Trophoblast cell (in vitro differentiated cells and primary cell): ENCODE results near the gene FNDC11.
"Not testable (repeated sequence)": the region's sequence is repeated elsewhere in the genome, so short reads cannot be mapped to it uniquely, and the experiment has no call there.

ENCODE experiments used
- DNase-seq, 2 donors: peaks; one replicate each; pipeline ENCODE4 v3.0.0-alpha.2; 2016
- H2AFZ ChIP-seq: 2 replicates; pipeline ENCODE4 v1.6.1; 2013; ENCODE audit warnings: low read length, moderate library complexity, mild to moderate bottlenecking; ENCODE audit not compliant: insufficient read depth, poor library complexity
- H2AK5ac ChIP-seq: 2 replicates; pipeline ENCODE4 v1.6.1; 2013; ENCODE audit warnings: mild to moderate bottlenecking, low read length
- H2BK120ac ChIP-seq: 2 replicates; pipeline ENCODE4 v1.6.1; 2013; ENCODE audit warnings: low read length, mild to moderate bottlenecking, moderate library complexity; ENCODE audit not compliant: insufficient read depth, poor library complexity
- H2BK12ac ChIP-seq: 2 replicates; pipeline ENCODE4 v1.6.1; 2013; ENCODE audit warnings: mild to moderate bottlenecking, low read length, moderate library complexity
- H2BK5ac ChIP-seq: 2 replicates; pipeline ENCODE4 v1.6.1; 2013; ENCODE audit warnings: low read length, low read depth, moderate library complexity, mild to moderate bottlenecking; ENCODE audit not compliant: poor library complexity
- H3K14ac ChIP-seq: 2 replicates; pipeline ENCODE4 v1.6.1; 2013; ENCODE audit warnings: mild to moderate bottlenecking, low read length
- H3K18ac ChIP-seq: 2 replicates; pipeline ENCODE4 v1.6.1; 2013; ENCODE audit warnings: mild to moderate bottlenecking, low read length
- H3K23ac ChIP-seq: 2 replicates; pipeline ENCODE4 v1.6.1; 2013; ENCODE audit warnings: low read length
- H3K27ac ChIP-seq: 2 replicates; pipeline ENCODE4 v1.5.1; 2013; ENCODE audit warnings: low read depth, mild to moderate bottlenecking, inconsistent platforms, low read length, moderate library complexity
- H3K27me3 ChIP-seq: 2 replicates; pipeline ENCODE4 v1.6.1; 2013; ENCODE audit warnings: inconsistent platforms, mild to moderate bottlenecking, low read length, moderate library complexity; ENCODE audit not compliant: insufficient read depth
- H3K36me3 ChIP-seq, 2 experiments: 1 replicate in 1 of 2; 2 replicates in 1 of 2; pipeline ENCODE4 v1.6.1; 2013; ENCODE audit warnings: low read length in 2 of 2, mild to moderate bottlenecking in 2 of 2, moderate library complexity in 1 of 2; ENCODE audit not compliant: insufficient read depth in 2 of 2, control insufficient read depth in 1 of 2
- H3K4ac ChIP-seq: 2 replicates; pipeline ENCODE4 v1.6.1; 2013; ENCODE audit warnings: low read depth, mild to moderate bottlenecking, low read length, moderate library complexity
- H3K4me1 ChIP-seq, 2 experiments: 1 replicate in 1 of 2; 2 replicates in 1 of 2; pipeline ENCODE4 v1.6.1; 2013; ENCODE audit warnings: low read length in 2 of 2, mild to moderate bottlenecking in 2 of 2, moderate library complexity in 1 of 2; ENCODE audit not compliant: insufficient read depth in 2 of 2, control insufficient read depth in 1 of 2
- H3K4me2 ChIP-seq: 2 replicates; pipeline ENCODE4 v1.6.1; 2013; ENCODE audit warnings: inconsistent platforms, mild to moderate bottlenecking, low read length, moderate library complexity
- H3K4me3 ChIP-seq: 2 replicates; pipeline ENCODE4 v1.5.1; 2013; ENCODE audit warnings: mild to moderate bottlenecking, low read depth, low read length, inconsistent platforms
- H3K79me1 ChIP-seq: one replicate; pipeline ENCODE4 v1.6.1; 2013; ENCODE audit warnings: low read length
- H3K79me2 ChIP-seq: 2 replicates; pipeline ENCODE4 v1.6.1; 2013; ENCODE audit warnings: low read length, mild to moderate bottlenecking; ENCODE audit not compliant: control insufficient read depth, insufficient read depth, poor library complexity
- H3K9ac ChIP-seq: 2 replicates; pipeline ENCODE4 v1.6.1; 2013; ENCODE audit warnings: mild to moderate bottlenecking, low read length
- H3K9me3 ChIP-seq: 2 replicates; pipeline ENCODE4 v1.6.1; 2013; ENCODE audit warnings: low read depth, mild to moderate bottlenecking, control low read depth, inconsistent platforms, low read length; ENCODE audit not compliant: insufficient read depth
- H4K12ac ChIP-seq: 2 replicates; pipeline ENCODE4 v1.6.1; 2013; ENCODE audit warnings: low read depth, mild to moderate bottlenecking, low read length, moderate library complexity
- H4K8ac ChIP-seq: 2 replicates; pipeline ENCODE4 v1.6.1; 2013; ENCODE audit warnings: low read depth, mild to moderate bottlenecking, low read length, moderate library complexity
- H4K91ac ChIP-seq: one replicate; pipeline ENCODE4 v1.6.1; 2013; ENCODE audit warnings: low read depth, mild to moderate bottlenecking, low read length, moderate library complexity
- WGBS: extraction: QIAGEN DNeasy Blood & Tissue Kit; methylation state at CpG from one replicate; pipeline ENCODE4 v1.1.7; 2013; ENCODE audit warnings: missing lambda C conversion rate; ENCODE audit not compliant: insufficient read length, insufficient coverage; ENCODE audit errors: extremely low coverage; 5-methylcytosine and 5-hydroxymethylcytosine counted together

FNDC11 gene

GRCh38 chr20:63556873-63557478, 3.0 kb downstream of the FNDC11 start:
- no peak overlapping the region for H2BK120ac ChIP-seq
- no peak for DNase-seq

GRCh38 chr20:63557481-63557891, 3.5 kb downstream of the FNDC11 start:
- H3K36me3 ChIP-seq: peaks cover 17 to 20% of the 10 kb centered on the region in 2 experiments
- H3K79me1 ChIP-seq: peaks cover 3% of the 10 kb centered on the region
- no peak overlapping the region for H2AK5ac ChIP-seq
- no CpG with 5 or more reads among the region's 19 CpGs for whole genome bisulfite sequencing
- no peak overlapping the region for H3K4ac ChIP-seq
- peaks cover 2% of the 10 kb centered on the region for H3K9me3 ChIP-seq
- peaks cover 6 to 7% of the 10 kb centered on the region in 2 experiments for H3K4me1 ChIP-seq
- H3K9ac ChIP-seq: no peak overlapping the region
- no peak overlapping the region for H3K4me3 ChIP-seq
- no peak overlapping the region for H3K14ac ChIP-seq
- no peak overlapping the region for H3K4me2 ChIP-seq
- no peak overlapping the region for H2BK5ac ChIP-seq
- no peak overlapping the region for H2AFZ ChIP-seq
- H3K27me3 ChIP-seq: no peaks in the 10 kb centered on the region
- no peak overlapping the region for H4K8ac ChIP-seq
- no peak for DNase-seq
- no peak overlapping the region for H2BK120ac ChIP-seq
- H3K27ac ChIP-seq: no peak overlapping the region
- H3K79me2 ChIP-seq: no peaks in the 10 kb centered on the region
- H3K23ac ChIP-seq: no peak overlapping the region
- H2BK12ac ChIP-seq: no peak overlapping the region
- H4K91ac ChIP-seq: no peak overlapping the region
- no peak overlapping the region for H3K18ac ChIP-seq
- H4K12ac ChIP-seq: no peak overlapping the region

More at GRCh38 chr20:63556873-63557478, 3.0 kb downstream of the FNDC11 start:
- Histone ChIP-seq H2AK5ac (no peak overlapping the region), H3K23ac (no peak overlapping the region), H2AFZ (no peak overlapping the region), H4K12ac (no peak overlapping the region), H3K27ac (no peak overlapping the region), H4K91ac (no peak overlapping the region), H3K4ac (no peak overlapping the region), H3K9ac (no peak overlapping the region), H3K9me3 (peaks cover 2% of the 10 kb centered on the region), H3K4me2 (no peak overlapping the region), H3K79me1 (peaks cover 3% of the 10 kb centered on the region), H3K27me3 (no peaks in the 10 kb centered on the region), H3K4me3 (no peak overlapping the region), H3K4me1 (peaks cover 6 to 7% of the 10 kb centered on the region in 2 experiments), H3K14ac (no peak overlapping the region), H3K18ac (no peak overlapping the region), H3K36me3 (peaks cover 17% of the 10 kb centered on the region in 2 experiments), H2BK5ac (no peak overlapping the region), H4K8ac (no peak overlapping the region), H2BK12ac (no peak overlapping the region), H3K79me2 (no peaks in the 10 kb centered on the region)
- WGBS: no CpG with 5 or more reads among the region's 23 CpGs

- Histone ChIP-seq H4K8ac (no peak overlapping the region), H3K79me2 (no peaks in the 10 kb centered on the region), H2BK120ac (no peak overlapping the region), H3K23ac (no peak overlapping the region), H3K4me3 (no peak overlapping the region), H3K4me2 (no peak overlapping the region), H3K14ac (no peak overlapping the region), H3K36me3 (peaks cover 21 to 31% of the 10 kb centered on the region in 2 experiments), H3K27ac (no peak overlapping the region), H3K18ac (no peak overlapping the region), H3K79me1 (no peaks in the 10 kb centered on the region), H3K9me3 (no peaks in the 10 kb centered on the region), H3K27me3 (no peaks in the 10 kb centered on the region), H4K12ac (no peak overlapping the region), H3K4ac (no peak overlapping the region), H3K9ac (no peak overlapping the region), H2AK5ac (no peak overlapping the region), H2AFZ (no peak overlapping the region), H4K91ac (no peak overlapping the region), H2BK12ac (no peak overlapping the region), H3K4me1 (no peaks in the 10 kb centered on the region), H2BK5ac (no peak overlapping the region)
- no peak for DNase-seq
- WGBS: no CpG with 5 or more reads among the region's 14 CpGs
Measured at GRCh38 chr20:63558804-63559484, 5.0 kb downstream of the FNDC11 start.

DNA sequence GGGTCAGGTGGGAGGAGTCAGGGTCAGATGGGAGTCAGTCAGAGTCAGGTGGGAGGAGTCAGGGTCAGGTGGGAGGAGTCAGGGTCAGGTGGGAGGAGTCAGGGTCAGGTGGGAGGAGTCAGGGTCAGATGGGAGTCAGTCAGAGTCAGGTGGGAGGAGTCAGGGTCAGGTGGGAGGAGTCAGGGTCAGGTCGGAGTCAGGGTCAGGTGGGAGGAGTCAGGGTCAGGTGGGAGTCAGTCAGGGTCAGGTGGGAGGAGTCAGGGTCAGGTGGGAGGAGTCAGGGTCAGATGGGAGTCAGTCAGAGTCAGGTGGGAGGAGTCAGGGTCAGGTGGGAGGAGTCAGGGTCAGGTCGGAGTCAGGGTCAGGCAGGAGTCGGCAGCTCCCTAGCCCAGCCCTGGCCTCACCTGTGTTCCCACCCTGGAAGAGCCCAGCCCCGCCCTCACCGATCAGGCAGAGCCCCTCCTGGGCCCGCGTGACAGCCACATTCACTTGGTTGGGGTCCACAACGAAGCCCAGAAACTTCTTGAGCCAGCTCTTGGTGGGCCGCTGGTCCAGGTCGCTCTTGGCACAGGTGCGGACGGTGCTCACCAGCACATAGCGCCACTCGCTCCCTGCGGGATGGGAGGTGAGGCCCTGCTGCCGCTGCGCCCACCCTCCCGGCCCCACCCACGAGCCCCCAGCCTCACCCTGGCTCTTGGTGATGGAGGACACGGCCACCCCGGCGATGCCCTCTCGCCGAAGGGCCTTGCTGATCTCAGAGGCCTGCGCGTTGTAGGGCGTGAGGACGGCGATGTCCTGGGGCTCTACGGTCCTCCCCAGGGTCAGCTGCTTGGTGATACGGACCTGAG, 5.8 kb downstream of the FNDC11 start:
- not testable (repeated sequence) for H2BK120ac ChIP-seq, H2BK12ac ChIP-seq, H4K12ac ChIP-seq, H3K4me2 ChIP-seq, H3K79me1 ChIP-seq, H3K27me3 ChIP-seq, H4K8ac ChIP-seq, H3K4me3 ChIP-seq, H3K14ac ChIP-seq, H2AFZ ChIP-seq, H3K9me3 ChIP-seq, H2AK5ac ChIP-seq, H3K27ac ChIP-seq, H3K23ac ChIP-seq, H3K4me1 ChIP-seq, H3K9ac ChIP-seq, H4K91ac ChIP-seq, H2BK5ac ChIP-seq, H3K79me2 ChIP-seq, H3K4ac ChIP-seq, DNase-seq, H3K18ac ChIP-seq
- no CpG with 5 or more reads among the region's 31 CpGs for WGBS
- H3K36me3 ChIP-seq: peaks cover 25 to 37% of the 10 kb centered on the region in 2 experiments
